ENCODE data around the gene SEPTIN3.
A peak's percentile ranks its signal among the peaks of the same experiment; 100 is the strongest.

Gene SEPTIN3, protein sequence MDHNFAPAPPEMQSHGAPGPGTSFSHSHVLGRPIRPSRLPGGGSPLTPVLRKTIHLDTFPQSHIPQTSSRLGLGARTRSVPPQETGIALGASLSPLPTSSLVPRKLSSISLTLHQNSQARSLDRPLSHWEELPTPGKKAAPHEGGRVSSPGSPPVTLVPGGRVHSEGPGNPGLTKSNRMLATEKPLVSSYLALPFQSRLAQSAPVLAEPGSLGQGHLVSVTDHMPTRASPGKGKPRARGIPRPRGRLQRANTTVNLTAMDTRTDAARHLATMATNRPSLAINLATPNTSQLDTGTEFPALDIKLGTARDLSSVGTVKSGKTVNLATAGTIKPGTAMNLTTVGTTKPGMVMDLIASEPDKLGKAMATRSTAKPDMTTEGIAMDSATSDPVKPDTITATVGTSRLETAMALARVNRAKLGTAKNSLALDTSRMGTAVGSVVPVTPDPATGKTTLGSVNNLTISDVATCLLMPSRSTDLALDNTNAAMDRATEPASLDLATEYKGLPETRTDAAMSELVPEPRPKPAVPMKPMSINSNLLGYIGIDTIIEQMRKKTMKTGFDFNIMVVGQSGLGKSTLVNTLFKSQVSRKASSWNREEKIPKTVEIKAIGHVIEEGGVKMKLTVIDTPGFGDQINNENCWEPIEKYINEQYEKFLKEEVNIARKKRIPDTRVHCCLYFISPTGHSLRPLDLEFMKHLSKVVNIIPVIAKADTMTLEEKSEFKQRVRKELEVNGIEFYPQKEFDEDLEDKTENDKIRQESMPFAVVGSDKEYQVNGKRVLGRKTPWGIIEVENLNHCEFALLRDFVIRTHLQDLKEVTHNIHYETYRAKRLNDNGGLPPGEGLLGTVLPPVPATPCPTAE

GRCh38 chr22:41969110-41969646, at the start of gene SEPTIN3:
Gene SEPTIN3, plus strand, starts transcription at chr22:41969443. Its CDS starts 2,050 bp downstream, at chr22:41971493.
- Mint-ChIP-seq H3K4me1 (peaks cover 5% of the 10 kb centered on the region), H3K27ac (no peak within 1 kb of the TSS), H3K36me3 (no peaks in the 10 kb centered on the region), H3K27me3 (peaks cover 39% of the 10 kb centered on the region), H3K4me3 (no peak within 1 kb of the TSS), H3K9me3 (no peaks in the 10 kb centered on the region)
- peak; percentile 21 for ATAC-seq

DNA sequence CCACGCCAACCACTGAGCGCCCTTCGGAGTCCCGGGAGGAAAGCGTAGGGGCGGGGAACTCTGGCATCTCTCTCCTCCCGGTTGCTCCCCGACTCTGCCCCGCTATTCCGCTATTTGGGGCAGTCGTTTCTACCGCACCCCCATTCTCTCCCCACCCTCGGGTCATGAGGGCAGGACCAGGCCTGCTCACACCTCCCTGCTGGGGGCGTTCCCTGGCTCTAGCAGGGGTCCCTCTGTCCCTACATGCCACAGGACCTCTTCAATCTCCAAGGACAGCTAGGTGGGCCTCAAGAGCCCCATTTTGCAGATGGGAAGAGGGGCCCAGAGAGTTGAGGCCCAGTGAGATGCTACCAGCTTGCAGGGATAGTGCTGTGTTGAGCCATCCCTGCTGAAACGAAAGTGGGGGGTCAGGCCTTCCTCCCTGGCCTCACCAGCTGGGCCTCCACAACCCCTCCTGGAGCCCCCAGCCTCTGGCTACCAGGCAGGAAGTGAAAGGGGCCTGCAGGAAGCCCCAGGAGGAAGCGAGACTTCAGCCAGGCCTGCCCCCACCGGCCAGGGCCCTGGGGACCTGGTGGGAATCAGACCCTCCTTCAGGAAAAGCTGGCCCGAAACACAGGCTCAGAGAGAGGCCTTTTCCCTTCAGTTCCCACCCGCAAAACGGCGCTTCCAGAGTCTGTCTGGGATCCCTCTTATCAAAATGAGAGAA, 48.8 kb upstream of the SEPTIN3 start:
- no peaks in the 10 kb centered on the region for H3K27me3 Mint-ChIP-seq
- H3K9me3 Mint-ChIP-seq: no peaks in the 10 kb centered on the region
- peak overlapping the region; percentile 73 for H3K4me3 Mint-ChIP-seq
- peak overlapping the region; percentile 96 for H3K27ac Mint-ChIP-seq
- peak; percentile 38 for ATAC-seq
- peaks cover 88% of the 10 kb centered on the region for H3K4me1 Mint-ChIP-seq
- peaks cover 35% of the 10 kb centered on the region for H3K36me3 Mint-ChIP-seq

DNA sequence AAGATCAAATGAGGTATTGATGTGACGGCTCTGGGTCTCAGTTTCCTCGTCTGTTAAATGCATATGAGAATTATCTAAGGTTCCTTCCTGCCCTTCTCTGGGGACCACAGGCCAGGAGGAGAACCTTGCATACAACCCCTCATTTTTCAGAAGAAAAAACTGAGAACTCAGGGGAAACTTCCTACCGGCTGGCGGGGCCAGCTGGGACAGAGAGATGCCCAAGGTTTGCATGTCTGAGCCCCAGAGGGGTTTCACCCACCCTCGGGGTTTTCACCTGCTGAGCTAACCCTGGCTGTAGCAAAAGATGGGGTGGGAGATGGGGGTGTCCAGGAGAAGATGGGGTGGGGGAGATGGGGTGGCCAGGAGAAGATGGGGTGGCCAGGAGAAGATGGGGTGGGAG, 46.9 kb upstream of the SEPTIN3 start:
- Mint-ChIP-seq H3K9me3 (no peaks in the 10 kb centered on the region), H3K36me3 (peaks cover 42% of the 10 kb centered on the region), H3K27me3 (no peaks in the 10 kb centered on the region), H3K4me1 (peaks cover 76% of the 10 kb centered on the region), H3K4me3 (peak overlapping the region; percentile 92), H3K27ac (peak overlapping the region; percentile 96)
- ATAC-seq: no peak

DNA sequence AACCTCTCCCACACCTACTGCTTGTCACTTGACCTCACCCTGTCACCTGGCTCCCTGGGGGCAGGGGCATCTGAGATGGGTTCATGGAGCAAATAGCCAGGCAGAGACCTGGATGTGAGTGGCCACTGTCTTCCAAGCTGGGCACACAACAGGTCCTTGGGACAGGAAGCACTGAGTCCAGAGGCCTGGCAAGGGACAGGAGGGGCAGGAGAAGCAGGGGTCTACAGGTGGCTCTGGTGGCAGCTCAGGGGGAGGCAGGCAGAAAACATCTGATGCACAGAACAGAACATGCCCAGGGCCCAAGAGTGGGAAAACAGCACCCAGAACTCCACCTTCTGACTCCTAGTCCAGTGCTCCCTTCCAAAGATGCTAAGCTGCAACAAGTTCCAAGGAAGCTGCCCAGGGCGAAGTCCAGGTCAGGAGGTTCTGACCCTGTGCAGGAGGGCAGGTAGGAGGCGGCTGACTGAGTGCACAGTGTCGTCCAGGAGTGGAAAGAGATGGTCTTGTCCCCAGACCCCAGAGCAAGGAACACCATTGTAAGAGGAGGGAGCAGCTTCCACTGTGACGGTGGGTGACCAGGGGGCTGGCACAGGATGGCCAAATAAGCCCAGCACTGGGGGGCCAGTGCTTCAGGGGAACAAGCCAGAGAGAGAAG, 46.2 kb upstream of the SEPTIN3 start:
- Mint-ChIP-seq H3K27ac (peak overlapping the region; percentile 96), H3K4me3 (peak overlapping the region; percentile 92), H3K36me3 (peaks cover 42% of the 10 kb centered on the region), H3K9me3 (no peaks in the 10 kb centered on the region), H3K27me3 (no peaks in the 10 kb centered on the region), H3K4me1 (peaks cover 76% of the 10 kb centered on the region)
- ATAC-seq: no peak

DNA sequence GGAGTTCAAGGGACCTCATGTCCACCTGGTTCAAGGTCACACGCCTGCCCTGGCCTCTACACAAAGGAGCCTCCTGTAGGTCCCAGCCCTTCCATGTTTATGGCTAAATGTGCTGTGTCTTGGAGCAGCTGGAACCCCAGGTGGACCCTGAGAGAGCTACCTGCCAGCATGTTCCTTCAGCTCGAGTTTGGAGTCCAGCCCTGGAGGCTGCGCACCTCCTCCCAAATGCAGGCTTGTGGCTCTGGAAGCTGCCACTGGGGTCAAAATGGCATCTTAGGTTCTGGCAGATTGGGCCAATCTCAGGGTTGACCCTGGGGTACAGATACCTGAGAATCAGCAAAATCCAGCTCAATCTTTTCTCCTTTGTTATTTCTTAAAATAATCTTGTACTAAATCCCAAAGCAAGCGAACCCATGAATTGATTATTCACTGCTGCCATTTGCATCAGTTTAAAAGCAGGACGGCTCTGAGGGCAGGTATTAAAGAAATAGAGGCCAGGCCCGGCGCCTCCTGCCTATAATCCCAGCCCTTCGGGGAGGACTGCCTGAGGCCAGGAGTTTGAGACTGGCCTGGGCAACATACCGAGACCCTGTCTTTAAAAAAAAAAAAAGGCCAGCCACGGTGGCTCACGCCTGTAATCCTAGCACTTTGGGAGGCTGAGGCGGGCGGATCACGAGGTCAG, 45.5 kb upstream of the SEPTIN3 start:
- peaks cover 42% of the 10 kb centered on the region for H3K36me3 Mint-ChIP-seq
- H3K4me1 Mint-ChIP-seq: peaks cover 76% of the 10 kb centered on the region
- H3K9me3 Mint-ChIP-seq: no peaks in the 10 kb centered on the region
- peak overlapping the region; percentile 96 for H3K27ac Mint-ChIP-seq
- peak overlapping the region; percentile 92 for H3K4me3 Mint-ChIP-seq
- no peaks in the 10 kb centered on the region for H3K27me3 Mint-ChIP-seq
- no peak for ATAC-seq

DNA sequence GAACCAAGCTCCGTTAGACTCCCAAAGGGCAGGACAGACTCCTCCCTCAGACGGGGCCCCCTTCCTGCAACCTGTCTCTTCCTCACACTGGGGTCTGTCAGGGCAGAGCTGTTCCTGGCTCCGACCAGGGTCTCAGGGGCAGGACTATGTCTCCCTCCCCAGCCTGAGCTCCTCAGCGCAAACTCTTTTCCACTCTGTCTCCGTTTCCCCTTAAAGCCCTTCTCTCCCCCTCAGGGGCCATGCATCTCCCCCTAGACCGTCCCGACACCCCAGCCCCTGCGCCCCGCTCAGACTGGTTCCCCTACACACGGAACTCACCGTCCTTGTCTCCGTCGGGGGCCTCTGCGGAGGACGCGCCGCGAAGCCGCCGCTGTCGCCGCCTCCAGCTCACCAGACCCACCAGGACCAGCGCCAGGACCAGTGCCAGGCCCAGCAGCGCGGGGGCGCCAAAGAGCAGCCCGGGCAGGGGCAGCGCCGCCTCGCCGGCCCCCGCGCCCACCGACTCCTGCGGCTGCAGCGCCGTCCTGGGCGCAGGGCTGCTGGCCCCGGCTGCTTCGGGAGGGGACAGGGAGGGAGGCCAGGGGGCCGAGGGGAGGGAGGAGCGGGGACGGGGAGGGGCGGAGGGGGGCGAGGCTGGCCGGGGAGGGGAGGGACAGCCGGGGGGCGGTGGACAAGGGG, 43.3 kb upstream of the SEPTIN3 start:
- H3K27me3 Mint-ChIP-seq: no peaks in the 10 kb centered on the region
- H3K9me3 Mint-ChIP-seq: no peaks in the 10 kb centered on the region
- peak overlapping the region; percentile 96 for H3K27ac Mint-ChIP-seq
- peak overlapping the region; percentile 92 for H3K4me3 Mint-ChIP-seq
- ATAC-seq: peak; percentile 69
- peaks cover 42% of the 10 kb centered on the region for H3K36me3 Mint-ChIP-seq
- H3K4me1 Mint-ChIP-seq: peaks cover 76% of the 10 kb centered on the region

DNA sequence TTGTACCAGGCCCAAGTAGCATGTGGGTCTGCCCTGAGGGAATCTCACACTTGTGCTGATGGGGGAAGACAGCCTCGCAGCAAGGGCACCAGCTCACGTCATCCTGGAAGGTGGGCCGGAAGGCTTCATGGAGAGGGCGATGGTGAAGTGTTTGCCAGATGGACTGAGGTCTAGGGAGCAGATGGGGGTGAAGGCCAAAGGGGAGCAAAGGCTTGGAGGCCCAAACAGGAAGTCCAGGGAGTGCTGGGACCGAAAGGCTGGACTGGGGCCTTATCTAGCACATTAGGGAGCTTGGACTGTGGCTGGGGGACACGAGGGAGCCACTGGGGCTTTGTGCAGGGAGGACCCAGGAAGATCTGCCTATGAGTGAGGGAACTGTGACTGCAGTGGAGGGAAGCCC, 41.4 kb upstream of the SEPTIN3 start:
- peaks cover 74% of the 10 kb centered on the region for H3K4me1 Mint-ChIP-seq
- no peaks in the 10 kb centered on the region for H3K27me3 Mint-ChIP-seq
- H3K4me3 Mint-ChIP-seq: peak overlapping the region; percentile 80
- peaks cover 27% of the 10 kb centered on the region for H3K36me3 Mint-ChIP-seq
- H3K9me3 Mint-ChIP-seq: no peaks in the 10 kb centered on the region
- ATAC-seq: no peak
- H3K27ac Mint-ChIP-seq: peak overlapping the region; percentile 96

- Mint-ChIP-seq H3K27me3 (no peaks in the 10 kb centered on the region), H3K27ac (peak overlapping the region; percentile 96), H3K4me1 (peaks cover 74% of the 10 kb centered on the region), H3K9me3 (no peaks in the 10 kb centered on the region), H3K4me3 (peak overlapping the region; percentile 25), H3K36me3 (peaks cover 17% of the 10 kb centered on the region)
- ATAC-seq: no peak
Measured at GRCh38 chr22:41928593-41929417, 40.4 kb upstream of the SEPTIN3 start.

- peaks cover 78% of the 10 kb centered on the region for H3K4me1 Mint-ChIP-seq
Measured at GRCh38 chr22:41929418-41929810, 39.8 kb upstream of the SEPTIN3 start.

GRCh38 chr22:41931701-41932269, 37.5 kb upstream of the SEPTIN3 start:
- Mint-ChIP-seq H3K27ac (peak overlapping the region; percentile 100), H3K4me3 (peak overlapping the region; percentile 30), H3K27me3 (no peaks in the 10 kb centered on the region), H3K4me1 (peaks cover 94% of the 10 kb centered on the region), H3K36me3 (peaks cover 6% of the 10 kb centered on the region), H3K9me3 (no peaks in the 10 kb centered on the region)
- ATAC-seq: peak; percentile 53

More at GRCh38 chr22:41929418-41929810, 39.8 kb upstream of the SEPTIN3 start:
- Mint-ChIP-seq H3K9me3 (no peaks in the 10 kb centered on the region), H3K27me3 (no peaks in the 10 kb centered on the region), H3K4me3 (peak overlapping the region; percentile 25), H3K27ac (peak overlapping the region; percentile 96), H3K36me3 (peaks cover 16% of the 10 kb centered on the region)
- ATAC-seq: no peak

DNA sequence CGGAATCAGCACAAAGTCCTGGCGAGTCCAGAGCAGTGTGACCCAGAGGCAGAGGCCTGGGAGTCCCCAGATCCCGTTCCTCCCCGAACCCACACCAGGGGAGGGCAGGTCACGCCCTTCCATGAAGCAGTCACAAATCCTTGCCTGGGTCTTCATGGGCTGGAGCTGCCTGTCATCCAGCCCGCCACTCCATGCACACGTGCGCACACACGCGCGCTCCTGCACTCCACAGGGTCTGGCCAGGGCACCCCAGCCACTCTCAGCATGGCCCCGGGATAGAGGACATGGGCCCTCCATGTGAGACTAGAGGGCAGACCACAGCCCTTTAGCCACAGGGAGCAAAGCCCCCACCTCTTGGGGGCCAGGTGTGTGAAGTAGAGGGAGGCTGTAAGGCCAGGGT, 36.9 kb upstream of the SEPTIN3 start:
- Mint-ChIP-seq H3K27ac (peak overlapping the region; percentile 100), H3K4me3 (peak overlapping the region; percentile 18), H3K9me3 (no peaks in the 10 kb centered on the region), H3K4me1 (peaks cover 94% of the 10 kb centered on the region), H3K27me3 (no peaks in the 10 kb centered on the region), H3K36me3 (peaks cover 6% of the 10 kb centered on the region)
- ATAC-seq: no peak

DNA sequence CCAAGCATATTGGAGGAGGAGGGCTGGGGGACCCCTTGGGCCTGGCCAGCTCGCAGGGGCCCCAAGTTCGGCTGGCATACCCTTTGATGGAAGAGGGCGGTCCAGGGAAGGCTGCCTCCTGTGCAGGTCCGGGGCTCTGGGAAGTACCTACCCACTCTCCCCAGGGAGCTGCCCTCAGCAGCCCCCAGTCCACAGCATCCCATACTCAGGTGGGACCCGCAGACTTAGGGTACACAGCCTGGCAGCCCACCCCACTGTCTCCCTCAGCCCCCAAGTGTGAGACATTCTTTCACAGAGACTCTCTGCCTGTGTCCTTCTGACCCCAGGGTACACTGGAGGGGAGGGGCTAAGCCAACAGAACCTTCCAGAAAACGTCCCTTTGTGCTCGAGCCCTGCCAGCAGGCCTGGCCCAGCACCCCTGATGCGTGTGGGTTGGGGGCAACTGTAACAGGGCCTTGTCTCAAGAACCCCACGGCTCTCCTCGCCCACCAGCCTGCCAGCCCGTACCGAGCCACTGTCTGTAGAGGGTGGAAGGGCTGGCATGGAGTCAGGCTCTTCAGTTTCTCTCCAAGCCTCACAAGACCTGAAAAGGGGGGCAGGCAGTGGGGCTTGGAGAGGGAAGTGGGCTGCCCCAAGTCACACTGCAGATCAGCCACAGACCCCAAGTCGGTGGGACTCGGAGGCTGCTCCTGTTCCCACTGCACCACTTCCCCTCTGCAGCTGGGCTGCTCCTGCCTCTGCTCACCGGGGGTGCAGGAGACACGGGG, 35.6 kb upstream of the SEPTIN3 start:
- Mint-ChIP-seq H3K4me1 (peaks cover 93% of the 10 kb centered on the region), H3K9me3 (no peaks in the 10 kb centered on the region), H3K36me3 (peaks cover 8% of the 10 kb centered on the region), H3K27ac (peak overlapping the region; percentile 100), H3K4me3 (peak overlapping the region; percentile 7), H3K27me3 (no peaks in the 10 kb centered on the region)
- ATAC-seq: no peak

All from stimulated activated memory B cell treated with anti-CD40 and anti-IgM and Interleukin-4, amounts not matched to agents 10 μg/mL and 1 μg/mL and 100 μg/mL, for 72 hours (primary cell).